Nephron progenitor cell (in vitro differentiated cells): ENCODE results near the gene STEAP2.

Source experiments
- DNase-seq: peaks from one replicate; pipeline ENCODE4 v3.0.0; 2021
- H3K27ac Mint-ChIP-seq: 2 replicates; pipeline ENCODE4 v1.8.0; 2021; ENCODE audit warnings: mild to moderate bottlenecking, moderate library complexity, mixed read lengths
- H3K27me3 Mint-ChIP-seq: 2 replicates; pipeline ENCODE4 v1.8.0; 2021; ENCODE audit warnings: mild to moderate bottlenecking, low read depth, mixed read lengths; ENCODE audit not compliant: poor library complexity
- H3K36me3 Mint-ChIP-seq: 2 replicates; pipeline ENCODE4 v1.8.0; 2021; ENCODE audit warnings: low read depth, mixed read lengths
- H3K4me1 Mint-ChIP-seq: 2 replicates; pipeline ENCODE4 v1.8.0; 2021; ENCODE audit warnings: mixed read lengths
- H3K4me3 Mint-ChIP-seq: 2 replicates; pipeline ENCODE4 v1.8.0; 2021; ENCODE audit warnings: mild to moderate bottlenecking, moderate library complexity, mixed read lengths
- H3K9me3 Mint-ChIP-seq: 2 replicates; pipeline ENCODE4 v1.8.0; 2021; ENCODE audit warnings: mild to moderate bottlenecking, moderate library complexity, mixed read lengths
- TF ChIP-seq, protein P1 (sequence below): fragments of 200-600 bp; sonication (generic); IDR thresholded peaks from 2 replicates; pipeline ENCODE4 v1.5.0; 2021; ENCODE audit warnings: antibody characterized with exemption

STEAP2 gene

DNA sequence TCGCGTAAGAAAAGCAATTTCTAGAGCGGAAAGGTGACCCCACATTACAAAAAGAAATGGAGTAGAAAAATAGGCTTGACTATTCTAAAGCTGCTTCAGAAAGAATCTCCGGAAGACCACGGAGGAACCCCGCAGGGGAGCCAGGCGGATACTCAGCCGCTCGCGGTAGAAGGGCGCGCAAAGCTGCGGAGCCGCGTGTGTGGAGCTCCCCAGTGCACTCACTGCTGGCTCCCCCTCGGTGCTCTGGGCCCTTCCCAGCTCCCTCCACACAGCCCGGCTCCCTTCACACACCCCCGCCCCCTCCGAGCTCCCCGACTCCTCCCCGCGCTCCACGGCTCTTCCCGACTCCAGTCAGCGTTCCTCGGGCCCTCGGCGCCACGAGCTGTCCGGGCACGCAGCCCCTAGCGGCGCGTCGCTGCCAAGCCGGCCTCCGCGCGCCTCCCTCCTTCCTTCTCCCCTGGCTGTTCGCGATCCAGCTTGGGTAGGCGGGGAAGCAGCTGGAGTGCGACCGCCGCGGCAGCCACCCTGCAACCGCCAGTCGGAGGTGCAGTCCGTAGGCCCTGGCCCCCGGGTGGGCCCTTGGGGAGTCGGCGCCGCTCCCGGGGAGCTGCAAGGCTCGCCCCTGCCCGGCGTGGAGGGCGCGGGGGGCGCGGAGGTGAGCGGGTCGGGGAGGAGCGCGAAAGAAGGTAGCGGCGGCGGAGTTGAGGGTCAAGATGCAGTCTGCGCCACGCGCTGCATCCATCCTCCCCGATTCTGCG is at the start of gene STEAP2:
STEAP2 (plus strand) TSS at position 350 of the 758 bp plus-strand sequence. CDS start 13,343 bp downstream, outside the sequence.
- H3K27ac Mint-ChIP-seq, result no peak within 1 kb of the TSS
- TF ChIP-seq, protein P1, sequence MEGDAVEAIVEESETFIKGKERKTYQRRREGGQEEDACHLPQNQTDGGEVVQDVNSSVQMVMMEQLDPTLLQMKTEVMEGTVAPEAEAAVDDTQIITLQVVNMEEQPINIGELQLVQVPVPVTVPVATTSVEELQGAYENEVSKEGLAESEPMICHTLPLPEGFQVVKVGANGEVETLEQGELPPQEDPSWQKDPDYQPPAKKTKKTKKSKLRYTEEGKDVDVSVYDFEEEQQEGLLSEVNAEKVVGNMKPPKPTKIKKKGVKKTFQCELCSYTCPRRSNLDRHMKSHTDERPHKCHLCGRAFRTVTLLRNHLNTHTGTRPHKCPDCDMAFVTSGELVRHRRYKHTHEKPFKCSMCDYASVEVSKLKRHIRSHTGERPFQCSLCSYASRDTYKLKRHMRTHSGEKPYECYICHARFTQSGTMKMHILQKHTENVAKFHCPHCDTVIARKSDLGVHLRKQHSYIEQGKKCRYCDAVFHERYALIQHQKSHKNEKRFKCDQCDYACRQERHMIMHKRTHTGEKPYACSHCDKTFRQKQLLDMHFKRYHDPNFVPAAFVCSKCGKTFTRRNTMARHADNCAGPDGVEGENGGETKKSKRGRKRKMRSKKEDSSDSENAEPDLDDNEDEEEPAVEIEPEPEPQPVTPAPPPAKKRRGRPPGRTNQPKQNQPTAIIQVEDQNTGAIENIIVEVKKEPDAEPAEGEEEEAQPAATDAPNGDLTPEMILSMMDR, result peak; percentile 60

DNA sequence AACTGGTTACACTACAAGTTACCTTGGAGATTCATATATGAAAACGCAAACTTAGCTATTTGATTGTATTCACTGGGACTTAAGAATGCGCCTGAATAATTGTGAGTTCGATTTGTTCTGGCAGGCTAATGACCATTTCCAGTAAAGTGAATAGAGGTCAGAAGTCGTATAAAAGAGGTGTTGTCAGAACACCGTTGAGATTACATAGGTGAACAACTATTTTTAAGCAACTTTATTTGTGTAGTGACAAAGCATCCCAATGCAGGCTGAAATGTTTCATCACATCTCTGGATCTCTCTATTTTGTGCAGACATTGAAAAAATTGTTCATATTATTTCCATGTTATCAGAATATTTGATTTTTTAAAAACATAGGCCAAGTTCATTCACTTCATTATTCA is 48.0 kb upstream of the STEAP2 start:
- TF ChIP-seq, protein P1, result no peak
- no peak overlapping the region for H3K27ac Mint-ChIP-seq
- no peaks in the 10 kb centered on the region for H3K9me3 Mint-ChIP-seq
- DNase-seq, result no peak
- H3K27me3 Mint-ChIP-seq, result no peaks in the 10 kb centered on the region
- H3K4me3 Mint-ChIP-seq, result no peak overlapping the region
- H3K4me1 Mint-ChIP-seq, result no peaks in the 10 kb centered on the region
- H3K36me3 Mint-ChIP-seq, result no peaks in the 10 kb centered on the region

More for the DNA sequence above, at the start of gene STEAP2:
- DNase-seq, result peak; percentile 93
- Mint-ChIP-seq H3K9me3 (no peaks in the 10 kb centered on the region), H3K4me1 (peaks cover 9% of the 10 kb centered on the region), H3K4me3 (no peak within 1 kb of the TSS), H3K36me3 (peaks cover 4% of the 10 kb centered on the region), H3K27me3 (peaks cover 5% of the 10 kb centered on the region)

DNA sequence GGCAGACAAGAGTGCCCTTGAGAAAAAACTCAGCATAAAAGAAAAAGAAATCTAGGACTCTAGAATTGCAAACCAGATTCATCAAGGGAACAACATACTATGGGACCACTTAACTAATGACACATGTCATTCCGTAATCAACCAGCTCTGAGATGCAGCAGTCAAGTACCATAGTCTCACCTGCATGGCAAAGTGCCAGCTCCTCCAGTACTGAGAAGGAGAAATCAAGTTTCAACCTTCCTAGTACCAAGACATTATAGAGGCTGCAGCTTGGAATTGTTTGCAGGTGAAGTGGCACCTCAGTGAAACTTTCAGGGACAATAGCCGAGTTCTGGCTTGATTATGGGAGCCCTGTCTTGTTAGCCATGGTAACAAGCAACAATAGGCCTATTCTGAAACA is 45.8 kb upstream of the STEAP2 start:
- H3K27me3 Mint-ChIP-seq, result no peaks in the 10 kb centered on the region
- no peaks in the 10 kb centered on the region for H3K4me1 Mint-ChIP-seq
- peaks cover 5% of the 10 kb centered on the region for H3K36me3 Mint-ChIP-seq
- no peak for DNase-seq
- peaks cover 13% of the 10 kb centered on the region for H3K9me3 Mint-ChIP-seq
- TF ChIP-seq, protein P1, result no peak
- no peak overlapping the region for H3K27ac Mint-ChIP-seq
- H3K4me3 Mint-ChIP-seq, result no peak overlapping the region

DNA sequence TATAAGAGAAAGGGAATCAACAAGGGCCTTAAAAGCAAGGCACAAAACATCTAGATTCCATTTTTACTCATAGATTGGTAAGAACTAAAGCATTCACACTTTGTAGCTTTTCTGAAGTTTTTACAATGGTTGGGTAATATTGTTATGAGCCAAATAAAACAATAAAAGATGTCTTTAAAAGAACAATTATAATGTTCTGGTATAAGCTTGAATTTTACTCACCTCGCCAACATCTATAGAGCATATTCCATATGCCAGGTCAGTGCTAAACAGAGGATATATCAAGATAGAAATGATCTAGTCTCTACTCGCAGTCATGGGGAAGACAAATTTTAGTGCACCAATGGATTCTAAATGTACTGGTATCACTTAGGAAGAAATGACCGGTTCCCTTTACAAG is 45.4 kb upstream of the STEAP2 start:
- no peak for DNase-seq
- TF ChIP-seq, protein P1, result no peak
- Mint-ChIP-seq H3K4me1 (no peaks in the 10 kb centered on the region), H3K9me3 (peaks cover 18% of the 10 kb centered on the region), H3K36me3 (peaks cover 5% of the 10 kb centered on the region), H3K4me3 (no peak overlapping the region), H3K27ac (no peak overlapping the region), H3K27me3 (no peaks in the 10 kb centered on the region)

DNA sequence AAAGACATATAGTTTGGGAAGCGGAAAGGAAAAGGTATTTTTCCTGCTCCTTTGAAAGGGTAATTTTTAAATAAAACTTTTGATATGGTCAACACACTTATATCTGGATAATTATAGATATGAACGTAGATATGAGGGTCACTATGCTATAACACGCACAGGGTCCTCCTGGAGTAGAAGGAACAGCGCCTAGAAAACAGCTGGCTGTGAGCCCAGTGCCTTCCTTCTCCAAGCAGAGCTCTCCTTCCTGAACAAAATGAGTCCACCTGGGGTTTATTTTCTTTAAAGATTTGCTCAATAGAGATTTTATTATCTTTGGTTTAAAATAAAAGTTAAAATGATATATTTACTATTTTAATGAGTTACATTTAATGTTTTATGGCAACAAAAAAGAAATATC is 44.2 kb upstream of the STEAP2 start:
- no peaks in the 10 kb centered on the region for H3K4me1 Mint-ChIP-seq
- peaks cover 28% of the 10 kb centered on the region for H3K9me3 Mint-ChIP-seq
- no peak overlapping the region for H3K27ac Mint-ChIP-seq
- no peaks in the 10 kb centered on the region for H3K27me3 Mint-ChIP-seq
- TF ChIP-seq, protein P1, result no peak
- no peak for DNase-seq
- peaks cover 5% of the 10 kb centered on the region for H3K36me3 Mint-ChIP-seq
- no peak overlapping the region for H3K4me3 Mint-ChIP-seq

DNA sequence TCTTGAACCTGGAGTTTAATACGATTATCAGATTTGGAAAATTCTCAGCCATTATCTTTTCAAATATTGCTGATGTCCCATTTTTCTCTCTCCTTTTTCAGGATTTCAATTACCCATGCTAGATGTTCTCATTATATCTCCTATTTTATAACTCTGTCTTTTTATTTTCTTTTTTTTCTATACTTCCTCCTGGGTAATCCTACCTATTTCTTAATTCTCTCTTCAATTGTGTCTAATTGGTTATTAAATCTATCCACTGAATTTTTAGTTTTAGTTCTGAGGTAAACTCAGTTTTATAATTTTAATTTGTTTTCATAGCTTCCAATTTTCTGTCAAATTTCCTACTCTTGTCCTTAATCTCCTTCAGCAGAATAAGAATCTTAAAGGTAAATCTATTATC is 41.6 kb upstream of the STEAP2 start:
- Mint-ChIP-seq H3K4me3 (no peak overlapping the region), H3K27me3 (no peaks in the 10 kb centered on the region), H3K4me1 (no peaks in the 10 kb centered on the region), H3K36me3 (peaks cover 5% of the 10 kb centered on the region), H3K9me3 (peaks cover 28% of the 10 kb centered on the region), H3K27ac (no peak overlapping the region)
- DNase-seq, result no peak
- TF ChIP-seq, protein P1, result no peak
